GM19468 (cell line): ENCODE results near the gene IREB2.
"Not testable (repeated sequence)": the region's sequence is repeated elsewhere in the genome, so short reads cannot be mapped to it uniquely, and the experiment has no call there.

Experiments used
- ATAC-seq: cut with Tn5 transposase; IDR thresholded peaks from one replicate; pipeline ENCODE4 v1.9.1; 2021; ENCODE audit warnings: mild to moderate bottlenecking, moderate library complexity, moderate number of reproducible peaks; ENCODE audit not compliant: unreplicated experiment; ENCODE audit errors: extremely low read depth

The IREB2 gene

GRCh38 chr15:78404796-78405195, 33.2 kb upstream of the IREB2 start:
- ATAC-seq = not testable (repeated sequence)

DNA sequence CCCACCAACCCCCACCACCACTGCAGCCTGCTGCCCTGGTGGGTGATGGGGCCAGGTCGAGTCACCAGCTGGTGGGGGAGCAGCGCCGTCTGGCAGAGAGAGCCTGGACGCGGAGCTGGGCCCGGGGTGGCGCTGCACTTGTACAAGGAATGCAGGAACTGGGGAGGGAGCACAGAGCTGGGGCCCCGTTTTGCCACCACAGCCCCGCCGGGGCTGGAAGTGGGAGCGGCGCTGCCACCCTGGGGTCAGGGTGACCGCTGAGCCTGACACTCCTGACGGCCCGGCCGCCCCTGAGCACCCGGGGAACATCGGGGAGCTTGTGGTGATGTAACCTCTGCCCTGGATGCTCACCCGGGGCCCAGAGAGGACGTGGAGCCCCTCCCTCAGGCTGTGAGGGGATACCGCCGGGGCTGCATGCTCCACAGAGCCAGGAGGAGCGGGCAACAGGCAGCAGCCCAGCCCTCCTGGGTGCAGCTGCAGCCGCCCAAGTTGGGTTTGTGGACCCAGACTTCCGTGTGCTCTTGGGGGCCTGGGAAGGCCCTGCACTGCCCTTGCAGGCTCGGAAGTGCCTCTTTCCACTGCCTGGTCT, 32.6 kb upstream of the IREB2 start:
- ATAC-seq = no peak

- no peak for ATAC-seq
These were observed 31.9 kb upstream of the IREB2 start for GRCh38 chr15:78406016-78406585.

- ATAC-seq = no peak
These were observed 30.2 kb upstream of the IREB2 start for GRCh38 chr15:78407608-78408354.

GRCh38 chr15:78408355-78408640, 29.7 kb upstream of the IREB2 start:
- ATAC-seq = no peak

DNA sequence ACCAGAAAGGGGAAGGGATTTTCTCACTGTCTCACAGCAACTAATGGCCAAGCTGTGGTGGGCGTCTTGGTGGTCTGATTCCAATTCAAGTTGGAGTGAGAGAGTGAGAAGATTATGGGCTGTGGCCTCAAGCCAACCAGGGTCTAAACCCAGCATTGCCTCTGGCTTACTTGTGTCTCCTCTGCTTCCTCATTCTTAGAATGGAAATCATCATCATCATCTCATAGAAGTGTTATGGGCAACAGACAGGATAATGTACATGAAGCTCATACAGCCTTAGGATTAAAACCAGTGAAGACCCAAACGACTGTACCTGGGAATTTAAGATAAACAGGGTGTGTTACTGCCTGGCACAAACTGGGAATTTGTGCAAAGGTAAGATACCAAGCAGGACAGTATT, 29.1 kb upstream of the IREB2 start:
- no peak for ATAC-seq

- no peak for ATAC-seq
These were observed 27.0 kb upstream of the IREB2 start for GRCh38 chr15:78411061-78411460.

DNA sequence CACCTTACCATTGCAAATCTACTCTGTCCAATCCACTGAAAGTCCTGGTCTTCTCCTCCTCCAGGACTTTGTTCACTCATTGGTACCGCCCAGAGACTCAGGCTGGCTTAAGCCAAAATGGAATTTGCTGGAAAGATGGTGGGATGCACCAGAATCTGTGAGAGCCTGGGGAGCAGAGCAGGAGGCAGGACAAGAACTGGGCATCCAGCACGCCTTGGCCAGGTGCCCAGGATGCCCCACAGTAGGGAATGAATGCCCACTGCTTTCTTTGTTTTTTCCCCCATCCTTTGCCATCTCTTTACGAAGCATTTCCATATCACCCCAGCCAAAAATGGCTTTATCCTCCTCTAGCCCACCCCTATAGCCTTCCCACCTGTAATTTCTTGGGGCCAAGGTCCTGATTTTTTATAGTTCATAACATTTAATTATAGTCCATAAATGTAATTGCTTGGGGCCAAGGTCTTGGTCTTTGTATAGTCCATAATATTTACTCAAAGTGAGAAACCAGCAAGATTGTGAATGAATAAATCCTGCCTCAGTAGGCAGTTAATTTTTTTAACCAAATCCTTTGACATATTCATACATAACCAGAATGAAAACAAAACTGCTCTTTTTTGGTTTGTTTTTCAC, 23.3 kb upstream of the IREB2 start:
- ATAC-seq = no peak

DNA sequence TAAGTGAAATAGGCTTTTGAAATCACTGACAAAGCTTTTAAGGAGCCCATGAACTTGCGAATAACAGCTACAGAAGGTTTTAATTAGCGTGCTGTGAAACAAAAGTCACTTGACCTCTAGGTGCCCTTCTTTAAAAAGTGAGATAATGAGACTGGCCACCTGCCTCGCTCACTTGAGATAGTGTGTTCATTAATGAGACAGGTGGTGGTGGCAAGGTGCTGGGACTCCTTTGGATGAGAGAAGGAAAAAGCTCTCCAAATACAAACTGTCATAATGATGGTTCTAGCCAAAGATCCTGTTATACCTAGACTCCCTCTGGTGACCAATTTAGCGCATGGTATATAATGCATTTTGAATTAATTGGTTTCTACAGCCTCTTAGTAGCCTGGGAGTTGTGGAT, 22.7 kb upstream of the IREB2 start:
- ATAC-seq = no peak

GRCh38 chr15:78417754-78418630, 20.0 kb upstream of the IREB2 start:
- ATAC-seq = no peak

GRCh38 chr15:78418686-78419085, 19.3 kb upstream of the IREB2 start:
- no peak for ATAC-seq

GRCh38 chr15:78419367-78419766, 18.6 kb upstream of the IREB2 start:
- ATAC-seq = no peak

GRCh38 chr15:78420220-78420619, 17.8 kb upstream of the IREB2 start:
- ATAC-seq = no peak

DNA sequence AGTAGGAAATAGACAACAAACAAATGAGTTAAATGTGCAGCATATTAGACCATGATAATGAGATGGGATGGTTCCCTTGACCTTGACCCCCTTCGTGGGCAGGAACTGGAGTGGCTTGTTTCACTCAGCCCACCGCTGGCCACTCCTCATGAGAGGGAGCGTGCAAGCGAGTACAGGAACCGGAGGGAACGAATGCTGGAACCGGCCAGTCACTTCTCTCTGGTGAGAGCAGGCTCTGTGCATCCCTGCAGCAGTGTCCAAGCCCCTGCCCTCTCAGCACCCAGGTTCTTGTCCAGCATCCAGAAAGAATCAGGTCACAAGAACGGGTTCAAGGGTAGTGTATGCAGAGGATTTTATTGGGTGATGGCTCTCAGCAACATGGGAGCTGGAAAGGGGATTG, 17.2 kb upstream of the IREB2 start:
- no peak for ATAC-seq

GRCh38 chr15:78421238-78421965, 16.6 kb upstream of the IREB2 start:
- ATAC-seq = no peak

- no peak for ATAC-seq
These were observed 15.3 kb upstream of the IREB2 start for GRCh38 chr15:78422571-78423340.

GRCh38 chr15:78424673-78425072, 13.3 kb upstream of the IREB2 start:
- no peak for ATAC-seq

DNA sequence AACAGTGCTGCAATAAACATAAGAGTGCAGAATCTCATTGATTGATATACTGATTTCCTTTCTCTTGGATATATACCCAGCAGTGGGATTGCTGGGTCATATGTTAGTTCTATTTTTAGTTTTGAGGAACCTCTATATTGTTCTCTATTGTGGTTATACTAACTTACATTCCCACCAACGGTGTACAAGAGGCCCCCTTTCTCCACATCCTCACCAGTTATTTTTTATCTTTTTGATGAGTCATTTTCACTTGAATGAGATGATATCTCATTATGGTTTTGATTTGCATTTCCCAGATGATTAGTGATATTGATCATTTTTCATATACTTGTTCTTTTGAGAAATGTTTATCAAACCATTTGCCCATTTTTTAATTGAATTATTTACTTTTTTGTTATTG, 12.4 kb upstream of the IREB2 start:
- ATAC-seq = no peak

DNA sequence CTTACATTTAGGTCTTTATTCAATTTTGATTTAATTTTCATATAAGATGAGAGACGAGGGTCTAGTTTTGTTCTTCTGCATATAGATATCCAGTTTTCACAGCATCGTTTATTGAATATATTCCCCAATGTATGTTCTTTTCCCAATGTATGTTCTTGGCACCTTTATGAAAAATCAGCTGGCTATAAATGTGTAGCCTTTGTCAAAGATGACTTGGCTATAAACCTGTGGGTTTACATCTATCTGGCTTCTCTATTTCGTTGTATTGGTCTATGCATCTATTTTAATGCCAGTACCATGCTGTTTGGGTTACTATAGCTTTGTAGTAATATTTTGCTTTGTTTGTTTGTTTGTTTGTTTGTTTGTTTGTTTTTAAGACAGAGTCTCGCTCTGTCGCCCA, 11.7 kb upstream of the IREB2 start:
- no peak for ATAC-seq
